ENCODE results near the gene WNT3. TPM values are rescaled to one million over a fixed set of nuclear protein-coding genes. Genes with fewer than 3 reads are reported as not detected.

The WNT3 gene
- total and polyA plus RNA-seq, 8 donors: 0.24 to 0.72 (median 0.38) TPM

GRCh38 chr17:46772475-46773220 lies 45.8 kb downstream of the WNT3 start:
- TF ChIP-seq CTCF (IDR thresholded peaks at IDR 0.05): no peak

DNA sequence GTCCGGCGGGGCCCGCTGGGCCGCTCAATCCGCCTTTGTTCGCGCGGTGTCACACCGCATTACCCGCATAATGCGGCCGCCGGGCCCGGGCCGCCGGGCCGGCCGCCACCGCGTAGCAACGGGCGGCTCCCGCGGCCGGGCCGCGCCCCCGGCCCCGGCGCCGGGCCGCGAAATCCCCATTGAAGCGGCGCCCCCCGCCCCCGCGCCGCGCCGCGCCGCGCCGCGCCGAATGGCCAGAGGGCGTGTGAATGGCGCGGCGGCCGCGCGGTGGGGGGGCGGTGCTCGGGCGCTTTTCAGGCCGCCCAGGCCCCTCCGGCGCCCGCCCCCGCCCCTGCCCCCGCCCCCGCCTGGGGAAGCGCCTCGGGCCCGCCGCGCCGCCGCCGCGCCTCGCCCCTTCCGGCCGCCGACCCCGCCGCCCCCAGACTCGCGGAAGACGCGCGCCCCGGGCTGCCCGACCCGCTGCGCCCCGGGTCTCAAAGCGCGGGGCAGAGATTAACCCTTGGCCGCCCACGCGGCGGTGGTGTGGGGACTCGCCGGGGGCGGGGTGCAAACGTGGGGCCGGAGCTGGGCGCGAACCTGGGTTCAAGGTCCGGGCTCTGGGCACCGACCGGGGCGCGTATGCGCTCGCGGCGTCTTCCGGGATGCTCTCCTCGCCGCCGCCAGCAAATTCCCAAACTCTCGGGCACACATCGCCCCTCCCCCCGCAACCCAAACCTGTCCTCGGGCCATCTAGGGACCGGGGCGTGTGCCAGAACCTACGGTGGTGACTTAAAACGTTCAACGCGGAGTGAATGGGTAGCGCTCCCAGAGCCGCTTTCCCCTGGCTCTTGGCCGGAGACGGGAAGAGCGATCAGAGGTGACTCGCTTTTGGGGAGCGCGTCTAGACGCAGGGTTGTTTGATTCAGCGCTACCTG lies 46.7 kb downstream of the WNT3 start:
- no peaks in the 10 kb centered on the region for H3K27me3 ChIP-seq
- WGBS, 2 donors: 2 to 7% methylated on average over 57 to 135 of the region's 135 CpGs
- H3K36me3 ChIP-seq: no peaks in the 10 kb centered on the region
- H3K27ac ChIP-seq: no peak overlapping the region
- no peak for TF ChIP-seq CTCF (IDR thresholded peaks at IDR 0.05)
- no peaks in the 10 kb centered on the region for H3K4me1 ChIP-seq
- no peaks in the 10 kb centered on the region for H3K9me3 ChIP-seq
- peak; percentile 14 to 67 (median 48) for ATAC-seq
- DNase-seq: peak in 5 of 6 donors; percentile 29 to 76 (median 67)
- intact Hi-C loops (cut with DNase I): no loop called here
- no peak for FAIRE-seq
- peak overlapping the region; percentile 28 to 67 (median 46) for H3K4me3 ChIP-seq

More at GRCh38 chr17:46772475-46773220, 45.8 kb downstream of the WNT3 start:
- H3K4me1 ChIP-seq: no peaks in the 10 kb centered on the region
- no peaks in the 10 kb centered on the region for H3K27me3 ChIP-seq
- no peak for ATAC-seq
- H3K4me3 ChIP-seq: peak overlapping the region in 3 of 4 donors; percentile 34 to 67 (median 57)
- intact Hi-C loops (cut with DNase I): no loop called here
- 39 to 42% methylated on average over 16 of the region's 16 CpGs for WGBS, 2 donors
- H3K9me3 ChIP-seq: no peaks in the 10 kb centered on the region
- peak in 2 of 6 donors; percentile 49 to 53 for DNase-seq
- FAIRE-seq: no peak
- no peak overlapping the region for H3K27ac ChIP-seq
- H3K36me3 ChIP-seq: no peaks in the 10 kb centered on the region

DNA sequence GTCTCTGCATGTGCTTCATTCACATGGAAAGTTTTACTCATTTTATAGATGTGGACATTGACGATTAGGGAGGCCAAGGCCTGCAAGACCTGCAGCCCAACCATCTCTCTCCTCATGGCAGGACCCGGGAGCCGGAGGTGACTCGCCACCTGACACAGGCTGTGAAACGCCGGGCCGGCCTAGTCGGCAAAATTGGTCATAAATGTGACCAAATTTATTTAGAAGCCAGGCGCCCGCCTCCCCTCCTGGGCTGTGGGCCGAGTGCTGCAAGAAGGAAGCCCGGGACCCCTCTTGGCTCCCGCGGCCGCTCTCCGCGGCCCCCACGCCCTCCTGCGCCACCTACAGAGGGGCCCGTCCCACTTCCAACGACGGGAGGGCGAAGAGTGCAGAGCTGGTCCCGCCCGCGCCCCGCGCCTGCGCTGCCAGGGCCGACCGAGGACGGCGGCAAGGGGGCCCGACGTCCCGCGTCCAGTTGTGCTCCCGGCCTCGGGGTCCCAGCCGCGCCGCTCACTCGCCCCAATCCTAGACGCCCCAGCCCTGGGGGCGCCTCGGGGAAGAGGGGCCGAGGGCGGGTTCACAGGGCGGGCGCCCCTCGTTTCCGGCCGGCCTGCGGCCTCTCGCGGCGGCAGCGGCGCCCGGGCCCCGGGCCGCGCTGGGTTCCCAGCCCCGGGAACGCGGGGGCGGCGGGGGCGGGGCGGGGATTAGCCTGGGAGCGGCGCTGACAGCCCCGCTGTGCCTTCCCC lies 47.5 kb downstream of the WNT3 start:
- no peak for FAIRE-seq
- WGBS, 2 donors: 14 to 19% methylated on average over 47 to 73 of the region's 73 CpGs
- no peak overlapping the region for H3K27ac ChIP-seq
- H3K4me3 ChIP-seq: peak overlapping the region; percentile 19 to 57 (median 42)
- no peaks in the 10 kb centered on the region for H3K9me3 ChIP-seq
- DNase-seq: peak in 5 of 6 donors; percentile 26 to 76 (median 51)
- no peak for TF ChIP-seq CTCF (IDR thresholded peaks at IDR 0.05)
- H3K4me1 ChIP-seq: no peaks in the 10 kb centered on the region
- H3K27me3 ChIP-seq: no peaks in the 10 kb centered on the region
- intact Hi-C loops (cut with DNase I): no loop called here
- H3K36me3 ChIP-seq: no peaks in the 10 kb centered on the region
- peak; percentile 52 to 68 (median 67) for ATAC-seq

GRCh38 chr17:46770439-46770817 lies 48.1 kb downstream of the WNT3 start:
- no peak for TF ChIP-seq CTCF (IDR thresholded peaks at IDR 0.05)
- no peak for FAIRE-seq
- peak in 2 of 4 donors; percentile 3 to 4 for ATAC-seq
- H3K4me1 ChIP-seq: peaks cover under 1 to 2% (median 1%) of the 10 kb centered on the region in 3 donors
- WGBS, 2 donors: 86 to 89% methylated on average over 14 of the region's 14 CpGs
- peak in 3 of 6 donors; percentile 8 to 60 (median 56) for DNase-seq
- no peaks in the 10 kb centered on the region for H3K9me3 ChIP-seq
- no peaks in the 10 kb centered on the region for H3K36me3 ChIP-seq
- no peak overlapping the region for H3K4me3 ChIP-seq
- H3K27ac ChIP-seq: no peak overlapping the region
- intact Hi-C loops (cut with DNase I): no loop called here
- H3K27me3 ChIP-seq: no peaks in the 10 kb centered on the region
